ENCODE results near the gene DIAPH2.

DNA sequence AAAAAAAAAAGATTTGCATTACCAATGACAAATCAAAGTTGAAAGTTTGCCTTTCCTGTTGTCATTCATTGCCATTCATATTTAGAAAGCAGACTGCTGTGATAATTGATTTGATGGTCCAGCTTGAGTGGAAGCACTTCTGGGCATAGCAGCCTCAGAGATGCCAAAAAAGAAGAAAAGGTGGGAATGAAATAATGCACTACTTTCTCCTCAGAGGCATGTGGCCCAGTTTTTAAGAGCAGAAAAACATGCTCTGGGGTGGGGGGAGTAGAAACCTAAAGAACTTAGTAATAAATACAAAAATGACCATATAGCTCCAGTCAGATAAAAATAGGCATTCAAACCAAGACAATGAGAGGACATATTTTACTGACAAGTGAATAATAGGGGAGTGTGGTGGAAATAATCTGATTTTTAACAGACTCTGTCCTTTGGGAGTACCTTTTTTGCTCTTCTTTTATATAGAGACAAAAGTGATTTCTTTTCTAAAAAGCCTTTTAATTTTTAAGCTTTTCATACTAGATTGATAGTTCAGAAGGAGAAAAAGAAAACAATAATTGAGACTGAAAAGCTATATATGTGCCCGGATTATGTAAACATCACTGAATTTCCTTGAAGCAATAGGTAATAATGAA is 798.1 kb downstream of the DIAPH2 start:
- TF ChIP-seq, protein P1, sequence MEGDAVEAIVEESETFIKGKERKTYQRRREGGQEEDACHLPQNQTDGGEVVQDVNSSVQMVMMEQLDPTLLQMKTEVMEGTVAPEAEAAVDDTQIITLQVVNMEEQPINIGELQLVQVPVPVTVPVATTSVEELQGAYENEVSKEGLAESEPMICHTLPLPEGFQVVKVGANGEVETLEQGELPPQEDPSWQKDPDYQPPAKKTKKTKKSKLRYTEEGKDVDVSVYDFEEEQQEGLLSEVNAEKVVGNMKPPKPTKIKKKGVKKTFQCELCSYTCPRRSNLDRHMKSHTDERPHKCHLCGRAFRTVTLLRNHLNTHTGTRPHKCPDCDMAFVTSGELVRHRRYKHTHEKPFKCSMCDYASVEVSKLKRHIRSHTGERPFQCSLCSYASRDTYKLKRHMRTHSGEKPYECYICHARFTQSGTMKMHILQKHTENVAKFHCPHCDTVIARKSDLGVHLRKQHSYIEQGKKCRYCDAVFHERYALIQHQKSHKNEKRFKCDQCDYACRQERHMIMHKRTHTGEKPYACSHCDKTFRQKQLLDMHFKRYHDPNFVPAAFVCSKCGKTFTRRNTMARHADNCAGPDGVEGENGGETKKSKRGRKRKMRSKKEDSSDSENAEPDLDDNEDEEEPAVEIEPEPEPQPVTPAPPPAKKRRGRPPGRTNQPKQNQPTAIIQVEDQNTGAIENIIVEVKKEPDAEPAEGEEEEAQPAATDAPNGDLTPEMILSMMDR (IDR thresholded peaks at IDR 0.05) = no peak
- no peak for TF ChIP-seq POLR2A (IDR thresholded peaks at IDR 0.05)
